Thyroid gland (tissue), 4 donors: ENCODE data around the gene SLC45A1.

ENCODE experiments used
- CTCF ChIP-seq, 6 experiments: fragments of 200-600 bp in 3 of 6; fragments of 450-650 bp in 3 of 6; sonication (generic) in 3 of 6; IDR thresholded peaks; one replicate each; pipeline ENCODE4 v1.5.1; 2016 to 2019; ENCODE audit warnings: antibody characterized with exemption in 6 of 6, mild to moderate bottlenecking in 2 of 6, inconsistent platforms in 1 of 6, moderate library complexity in 1 of 6
- POLR2A ChIP-seq, 2 donors: fragments of 450-650 bp; IDR thresholded peaks; one replicate each; pipeline ENCODE4 v1.6.1; 2017; ENCODE audit warnings: antibody characterized with exemption in 2 of 2, mild to moderate bottlenecking in 2 of 2, moderate library complexity in 1 of 2

GRCh38 chr1:8293118-8293517, 24.8 kb upstream of the SLC45A1 start:
- TF ChIP-seq CTCF (IDR thresholded peaks at IDR 0.05) (no peak), POLR2A (IDR thresholded peaks at IDR 0.05) (no peak)
